PC-9 (cell line): ENCODE measurements around the gene TDO2. TPM values are rescaled to one million over a fixed set of nuclear protein-coding genes. Genes with fewer than 3 reads are reported as not detected.

Source experiments
- BruUV-seq: library from RNA; stranded (reverse); fragments of 400-500 nt; replicated peaks from 2 replicates; lab custom pipeline; 2021; lab: Mats Ljungman, UMichigan
- CTCF ChIA-PET: fragments of 300-600 bp; sonication (Branson Sonifier 250); formaldehyde crosslinking; loops from one replicate; lab custom pipeline; 2022; ENCODE audit warnings: antibody characterized with exemption; lab: Charles Lee
- POLR2A ChIA-PET: fragments of 300-600 bp; sonication (Branson Sonifier 250); formaldehyde crosslinking; loops from one replicate; lab custom pipeline; 2022; ENCODE audit warnings: antibody characterized with exemption; ENCODE audit not compliant: unreplicated experiment; lab: Charles Lee
- DNase-seq, 2 experiments: peaks; one replicate each; pipeline versions ENCODE4 v3.0.0 to v3.0.0-alpha.2; 2015 to 2022; ENCODE audit warnings: mixed read lengths in 1 of 2
- H2AFZ ChIP-seq: fragments of 200-600 bp; sonication (generic); 2 replicates; pipeline ENCODE4 v1.8.1; 2017; ENCODE audit warnings: antibody characterized with exemption
- H3F3A ChIP-seq: fragments of 200-600 bp; sonication (generic); 2 replicates; pipeline ENCODE4 v1.8.1; 2017; ENCODE audit warnings: antibody characterized with exemption, mild to moderate bottlenecking, low read depth; ENCODE audit not compliant: insufficient read depth
- H3K27ac ChIP-seq: fragments of 200-600 bp; sonication (generic); 2 replicates; pipeline ENCODE4 v1.6.1; 2016; ENCODE audit warnings: mixed run types
- H3K27me3 ChIP-seq: fragments of 200-600 bp; sonication (generic); 2 replicates; pipeline ENCODE4 v1.6.1; 2016; ENCODE audit warnings: low read depth, mixed run types; ENCODE audit not compliant: insufficient read depth
- H3K36me3 ChIP-seq: fragments of 200-600 bp; sonication (generic); 2 replicates; pipeline ENCODE4 v1.6.1; 2016; ENCODE audit warnings: low read depth, mixed run types
- H3K4me1 ChIP-seq: fragments of 200-600 bp; sonication (generic); replicated peaks from 2 replicates; pipeline ENCODE4 v1.6.1; 2016; ENCODE audit warnings: mixed run types; ENCODE audit not compliant: insufficient read depth
- H3K4me2 ChIP-seq: fragments of 200-600 bp; sonication (generic); 2 replicates; pipeline ENCODE4 v1.6.1; 2017; ENCODE audit warnings: mixed run types
- H3K4me3 ChIP-seq: fragments of 200-600 bp; sonication (generic); 2 replicates; pipeline ENCODE4 v1.6.1; 2016; ENCODE audit warnings: mixed run types
- H3K79me2 ChIP-seq: fragments of 200-600 bp; sonication (generic); 2 replicates; pipeline ENCODE4 v1.6.1; 2017; ENCODE audit warnings: low read depth, mixed run types
- H3K9me2 ChIP-seq: fragments of 200-600 bp; sonication (generic); 2 replicates; pipeline ENCODE4 v1.8.1; 2017; ENCODE audit warnings: mild to moderate bottlenecking; ENCODE audit not compliant: insufficient read depth
- H3K9me3 ChIP-seq: fragments of 200-600 bp; sonication (generic); 2 replicates; pipeline ENCODE4 v1.8.1; 2016; ENCODE audit warnings: low read depth; ENCODE audit not compliant: insufficient read depth
- H4K20me1 ChIP-seq: fragments of 200-600 bp; sonication (generic); 2 replicates; pipeline ENCODE4 v1.8.1; 2017; ENCODE audit not compliant: insufficient read depth
- EZH2 ChIP-seq: fragments of 200-600 bp; sonication (generic); IDR thresholded peaks from 2 replicates; pipeline ENCODE4 v1.8.0; 2017; ENCODE audit warnings: antibody characterized with exemption, low read depth
- intact Hi-C: fragments of 100-400 bp; cut with micrococcal nuclease; formaldehyde crosslinking; loops from one replicate; pipeline ENCODE4 v1.10.0; 2022; ENCODE audit not compliant: unreplicated experiment
- total RNA-seq: library from RNA; stranded (reverse); gene quantifications from 2 replicates; pipeline ENCODE4 v1.2.3, GENCODE V29; 2021
- TF ChIP-seq, protein P1 (sequence below): fragments of 200-600 bp; sonication (generic); conservative IDR thresholded peaks from 2 replicates; pipeline ENCODE4 v1.6.1; 2017; ENCODE audit warnings: mixed run types, antibody characterized with exemption, mild to moderate bottlenecking, moderate library complexity

The TDO2 gene
- total RNA-seq, 1 experiment from 2014 or later = 1.3 TPM

DNA sequence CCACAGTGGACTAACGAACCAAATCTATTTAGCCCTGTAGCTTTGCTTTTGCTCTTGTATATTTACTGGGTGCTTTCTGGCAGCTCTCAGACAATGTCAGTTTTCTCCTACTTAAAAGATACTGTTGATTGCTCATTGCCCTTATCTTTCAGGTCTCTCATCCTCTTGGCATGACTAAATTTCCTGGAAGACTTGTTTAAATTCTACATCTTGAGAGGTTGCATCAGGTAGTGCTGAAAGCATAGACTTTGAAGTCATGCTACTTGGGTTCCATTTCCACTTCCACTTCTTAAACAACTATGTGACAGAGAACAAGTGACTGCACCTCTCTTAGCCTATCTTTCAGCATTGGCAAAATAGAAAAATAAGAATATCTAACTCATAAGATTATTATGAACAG, 8.4 kb downstream of the TDO2 start:
- Histone ChIP-seq H3F3A (no peaks in the 10 kb centered on the region), H2AFZ (no peak overlapping the region), H4K20me1 (no peaks in the 10 kb centered on the region), H3K4me1 (no peaks in the 10 kb centered on the region), H3K4me3 (no peak overlapping the region), H3K36me3 (no peaks in the 10 kb centered on the region), H3K79me2 (no peaks in the 10 kb centered on the region), H3K9me2 (no peaks in the 10 kb centered on the region), H3K9me3 (no peaks in the 10 kb centered on the region), H3K27me3 (no peaks in the 10 kb centered on the region), H3K27ac (no peak overlapping the region), H3K4me2 (no peak overlapping the region)
- DNase-seq = no peak
- ChIA-PET POLR2A (no interaction called here), CTCF (no interaction called here)
- intact Hi-C loops = no loop called here
- TF ChIP-seq, protein P1, sequence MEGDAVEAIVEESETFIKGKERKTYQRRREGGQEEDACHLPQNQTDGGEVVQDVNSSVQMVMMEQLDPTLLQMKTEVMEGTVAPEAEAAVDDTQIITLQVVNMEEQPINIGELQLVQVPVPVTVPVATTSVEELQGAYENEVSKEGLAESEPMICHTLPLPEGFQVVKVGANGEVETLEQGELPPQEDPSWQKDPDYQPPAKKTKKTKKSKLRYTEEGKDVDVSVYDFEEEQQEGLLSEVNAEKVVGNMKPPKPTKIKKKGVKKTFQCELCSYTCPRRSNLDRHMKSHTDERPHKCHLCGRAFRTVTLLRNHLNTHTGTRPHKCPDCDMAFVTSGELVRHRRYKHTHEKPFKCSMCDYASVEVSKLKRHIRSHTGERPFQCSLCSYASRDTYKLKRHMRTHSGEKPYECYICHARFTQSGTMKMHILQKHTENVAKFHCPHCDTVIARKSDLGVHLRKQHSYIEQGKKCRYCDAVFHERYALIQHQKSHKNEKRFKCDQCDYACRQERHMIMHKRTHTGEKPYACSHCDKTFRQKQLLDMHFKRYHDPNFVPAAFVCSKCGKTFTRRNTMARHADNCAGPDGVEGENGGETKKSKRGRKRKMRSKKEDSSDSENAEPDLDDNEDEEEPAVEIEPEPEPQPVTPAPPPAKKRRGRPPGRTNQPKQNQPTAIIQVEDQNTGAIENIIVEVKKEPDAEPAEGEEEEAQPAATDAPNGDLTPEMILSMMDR = no peak
- no peak for TF ChIP-seq EZH2
- BruUV-seq = no TSS peak

DNA sequence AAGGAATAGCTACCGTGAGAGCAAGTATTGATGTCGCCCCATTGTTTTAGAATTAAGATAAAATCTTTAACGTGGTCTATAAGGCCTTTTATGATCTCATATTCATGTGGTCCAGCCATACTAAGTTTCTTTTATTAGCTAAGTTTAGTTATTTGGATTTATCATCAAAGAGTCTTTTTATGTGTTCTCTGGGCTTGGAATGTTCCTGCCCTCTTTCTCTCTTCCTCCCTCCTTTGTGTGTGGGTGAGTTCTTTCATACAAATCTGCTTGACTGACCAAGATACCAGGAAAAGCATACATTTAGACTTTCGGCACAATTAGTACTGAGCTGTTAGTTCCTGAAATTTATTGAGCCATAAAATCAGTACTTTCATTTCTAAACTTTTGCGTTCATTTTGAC, 11.3 kb downstream of the TDO2 start:
- H3K4me3 ChIP-seq = no peak overlapping the region
- no peaks in the 10 kb centered on the region for H4K20me1 ChIP-seq
- no peaks in the 10 kb centered on the region for H3K36me3 ChIP-seq
- H3K79me2 ChIP-seq = no peaks in the 10 kb centered on the region
- H3K4me2 ChIP-seq = no peak overlapping the region
- H3K27me3 ChIP-seq = no peaks in the 10 kb centered on the region
- H3F3A ChIP-seq = no peaks in the 10 kb centered on the region
- H2AFZ ChIP-seq = no peak overlapping the region
- no peaks in the 10 kb centered on the region for H3K9me2 ChIP-seq
- H3K27ac ChIP-seq = no peak overlapping the region
- TF ChIP-seq EZH2 = no peak
- TF ChIP-seq, protein P1 = no peak
- no peaks in the 10 kb centered on the region for H3K4me1 ChIP-seq
- no peak for DNase-seq
- BruUV-seq = no TSS peak
- intact Hi-C loops = no loop called here
- ChIA-PET CTCF (no interaction called here), POLR2A (no interaction called here)
- no peaks in the 10 kb centered on the region for H3K9me3 ChIP-seq

DNA sequence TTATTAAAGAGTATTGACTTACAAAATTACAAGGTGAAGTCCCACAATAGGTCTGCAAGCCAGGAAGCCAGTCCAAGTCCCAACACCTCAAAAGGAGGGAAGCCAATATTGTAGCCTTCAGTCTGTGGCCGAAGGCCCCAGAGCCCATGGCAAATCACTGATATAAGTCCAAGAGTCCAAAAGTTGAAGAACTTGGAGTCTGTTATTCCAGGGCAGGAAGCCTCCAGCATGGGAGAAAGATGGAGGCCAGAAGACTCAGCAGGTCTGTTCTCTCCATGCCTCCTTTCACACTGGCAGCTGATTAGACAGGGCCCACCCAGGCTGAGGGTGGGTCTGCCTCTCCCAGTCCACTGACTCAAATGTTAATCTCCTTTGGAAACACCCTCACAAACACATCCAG, 18.1 kb downstream of the TDO2 start:
- Histone ChIP-seq H3K27ac (no peak overlapping the region), H4K20me1 (no peaks in the 10 kb centered on the region), H3K36me3 (no peaks in the 10 kb centered on the region), H3K4me2 (no peak overlapping the region), H3F3A (no peaks in the 10 kb centered on the region), H3K27me3 (no peaks in the 10 kb centered on the region), H3K9me2 (no peaks in the 10 kb centered on the region), H3K4me3 (no peak overlapping the region), H2AFZ (no peak overlapping the region), H3K9me3 (no peaks in the 10 kb centered on the region), H3K79me2 (no peaks in the 10 kb centered on the region), H3K4me1 (no peaks in the 10 kb centered on the region)
- BruUV-seq = no TSS peak
- no peak for TF ChIP-seq EZH2
- TF ChIP-seq, protein P1 = no peak
- CTCF ChIA-PET = no interaction called here
- no peak for DNase-seq
- POLR2A ChIA-PET = no interaction called here
- intact Hi-C loops = no loop called here
